GM19467 (cell line): Measurements from ENCODE around the gene OCSTAMP.

Experiments
- ATAC-seq: cut with Tn5 transposase; IDR thresholded peaks from one replicate; pipeline ENCODE4 v1.9.1; 2021; ENCODE audit warnings: mild to moderate bottlenecking, moderate library complexity; ENCODE audit not compliant: unreplicated experiment

Gene OCSTAMP

GRCh38 chr20:46550461-46550860, at the start of gene OCSTAMP:
OCSTAMP (minus strand) TSS chr20:46550654; CDS start chr20:46550560, 94 bp downstream.
- no peak for ATAC-seq

- ATAC-seq: no peak
Measured at GRCh38 chr20:46599227-46599987, 49.0 kb upstream of the OCSTAMP start.

- no peak for ATAC-seq
Measured at GRCh38 chr20:46595933-46596332, 45.5 kb upstream of the OCSTAMP start.

- ATAC-seq: no peak
Measured at GRCh38 chr20:46594725-46595124, 44.3 kb upstream of the OCSTAMP start.

- ATAC-seq: no peak
Measured at GRCh38 chr20:46592580-46593362, 42.3 kb upstream of the OCSTAMP start.

- ATAC-seq: no peak
Measured at GRCh38 chr20:46590443-46590842, 40.0 kb upstream of the OCSTAMP start.

- ATAC-seq: no peak
Measured at GRCh38 chr20:46588532-46589511, 38.4 kb upstream of the OCSTAMP start.

GRCh38 chr20:46587986-46588385, 37.5 kb upstream of the OCSTAMP start:
- ATAC-seq: no peak

- ATAC-seq: no peak
Measured at GRCh38 chr20:46586724-46587123, 36.3 kb upstream of the OCSTAMP start.

- ATAC-seq: no peak
Measured at GRCh38 chr20:46584508-46584907, 34.1 kb upstream of the OCSTAMP start.

GRCh38 chr20:46583411-46584214, 33.2 kb upstream of the OCSTAMP start:
- ATAC-seq: no peak

- no peak for ATAC-seq
Measured at GRCh38 chr20:46582648-46583047, 32.2 kb upstream of the OCSTAMP start.

- ATAC-seq: no peak
Measured at GRCh38 chr20:46581391-46581790, 30.9 kb upstream of the OCSTAMP start.

GRCh38 chr20:46580613-46581205, 30.3 kb upstream of the OCSTAMP start:
- no peak for ATAC-seq

- no peak for ATAC-seq
Measured at GRCh38 chr20:46578745-46579144, 28.3 kb upstream of the OCSTAMP start.

GRCh38 chr20:46576774-46577395, 26.4 kb upstream of the OCSTAMP start:
- no peak for ATAC-seq

- no peak for ATAC-seq
Measured at GRCh38 chr20:46575937-46576461, 25.5 kb upstream of the OCSTAMP start.

- no peak for ATAC-seq
Measured at GRCh38 chr20:46575394-46575793, 24.9 kb upstream of the OCSTAMP start.
